Adrenal gland (tissue), 12 donors: ENCODE measurements around the gene ZMYM5. TPM values are rescaled to one million over a fixed set of nuclear protein-coding genes. Genes with fewer than 3 reads are reported as not detected.

Experiments used
- DNase-seq, 7 donors: peaks; one replicate each; pipeline ENCODE4 v3.0.0-alpha.2; 2019 to 2020
- H3K27ac ChIP-seq, 5 donors: fragments of 200-600 bp; sonication (generic) in 4 of 5; 1 replicate in 3 of 5; 2 replicates in 2 of 5; pipeline versions ENCODE4 v1.5.1 to v1.8.0; 2016 to 2020; ENCODE audit warnings: mild to moderate bottlenecking in 1 of 5
- H3K27me3 ChIP-seq: fragments of 200-600 bp; 2 replicates; pipeline ENCODE4 v1.8.0; 2021
- H3K36me3 ChIP-seq, 2 donors: fragments of 200-600 bp; replicated peaks in 1 of 2; 1 replicate in 1 of 2; 2 replicates in 1 of 2; pipeline versions ENCODE4 v1.5.1 to v1.8.0; 2018 to 2022
- H3K4me1 ChIP-seq, 2 donors: fragments of 200-600 bp; replicated peaks in 1 of 2; 1 replicate in 1 of 2; 2 replicates in 1 of 2; pipeline versions ENCODE4 v1.5.1 to v1.8.0; 2018 to 2021
- H3K4me3 ChIP-seq, 4 donors: fragments of 200-600 bp; sonication (generic) in 3 of 4; one replicate each; pipeline ENCODE4 v1.5.1; 2016 to 2018
- H3K9me3 ChIP-seq, 3 donors: fragments of 200-600 bp; sonication (generic) in 1 of 3; replicated peaks in 1 of 3; 1 replicate in 2 of 3; 2 replicates in 1 of 3; pipeline versions ENCODE4 v1.5.1 to v1.8.0; 2016 to 2021
- POLR2A ChIP-seq, 2 donors: fragments of 450-650 bp; IDR thresholded peaks; one replicate each; pipeline ENCODE4 v1.6.1; 2017; ENCODE audit warnings: antibody characterized with exemption in 2 of 2, mild to moderate bottlenecking in 2 of 2, moderate library complexity in 1 of 2
- WGBS, 4 donors: extraction: QIAGEN DNeasy Blood & Tissue Kit in 2 of 4; methylation state at CpG; one replicate each; pipeline versions ENCODE4 v1.1.5 to v1.1.7; 2013 to 2017; 5-methylcytosine and 5-hydroxymethylcytosine counted together
- intact Hi-C, 2 donors: fragments of 100-400 bp; cut with DNase I; formaldehyde crosslinking; loops; one replicate each; pipeline versions ENCODE4 v1.14.1 to v1.15.0; 2022 to 2023
- polyA plus RNA-seq, 3 donors: library from polyadenylated mRNA; stranded (reverse); fragments of 200-250 nt in 2 of 3; fragments of 350-450 nt in 1 of 3; fragmentation: Illumina TruSeq in 1 of 3; extraction: RNeasy Lipid Tissue Mini Kit (QIAGEN cat#74804) in 1 of 3; gene quantifications; one replicate each; pipeline ENCODE4 v1.2.3, GENCODE V29; 2013 to 2014
- total RNA-seq, 9 donors: library from RNA; depleted of rRNA in 4 of 9; stranded (reverse); fragments of >200 nt in 4 of 9; fragments of 120-200 nt in 1 of 9; fragmentation: NEBNext Ultra II Directional in 1 of 9; extraction: Animal tissue kit (Norgen Biotek cat#: 25700) in 1 of 9; gene quantifications; one replicate each; pipeline versions ENCODE4 v1.1.0 to v1.2.4, GENCODE V29; 2013 to 2023
- TF ChIP-seq, protein P1 (sequence below), 6 experiments: fragments of 450-650 bp in 4 of 6; fragments of 200-600 bp in 2 of 6; sonication (generic) in 1 of 6; IDR thresholded peaks; 1 replicate in 5 of 6; 2 replicates in 1 of 6; pipeline versions ENCODE4 v1.5.1 to v1.8.0; 2016 to 2021; ENCODE audit warnings: antibody characterized with exemption in 6 of 6, mild to moderate bottlenecking in 2 of 6, moderate library complexity in 1 of 6
- donor health status: healthy with polysubstance abuse.
- donor health status: Bipolar disorder and iron deficiency.
- donor health status: DM: yes; HTN: yes; CAD: no.
- donor health status: DM: no; HTN: no; CAD: no.
- donor health status: DM: no; HTN: no; CAD: no.
- donor health status: DM: yes; HTN: yes; CAD: no.

Gene ZMYM5
- total and polyA plus RNA-seq, 12 donors, result 6.9 to 24.7 (median 13.4) TPM

DNA sequence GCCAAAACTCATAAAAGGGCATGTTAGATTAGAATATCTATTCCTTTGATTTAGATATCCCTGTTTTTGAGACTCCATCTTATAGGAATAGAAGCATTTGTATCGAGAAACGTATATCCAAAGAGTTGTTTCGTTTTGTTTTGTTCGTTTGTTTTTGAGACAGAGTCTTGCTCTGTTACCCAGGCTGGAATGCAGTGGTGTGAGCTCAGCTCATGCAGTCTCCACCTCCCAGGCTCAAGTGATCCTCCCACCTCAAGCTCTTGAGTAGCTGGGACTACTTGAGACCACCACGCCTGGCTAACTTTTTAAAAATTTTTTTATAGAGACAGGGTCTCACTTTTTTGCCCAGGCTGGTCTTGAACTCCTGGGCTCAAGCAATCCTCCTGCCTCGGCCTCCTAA, 26.6 kb upstream of the ZMYM5 start:
- no peaks in the 10 kb centered on the region for H3K36me3 ChIP-seq
- intact Hi-C loops, result no loop called here
- H3K27ac ChIP-seq, result no peak overlapping the region
- no peaks in the 10 kb centered on the region for H3K9me3 ChIP-seq
- H3K27me3 ChIP-seq, result no peaks in the 10 kb centered on the region
- H3K4me3 ChIP-seq, result no peak overlapping the region
- TF ChIP-seq, protein P1, sequence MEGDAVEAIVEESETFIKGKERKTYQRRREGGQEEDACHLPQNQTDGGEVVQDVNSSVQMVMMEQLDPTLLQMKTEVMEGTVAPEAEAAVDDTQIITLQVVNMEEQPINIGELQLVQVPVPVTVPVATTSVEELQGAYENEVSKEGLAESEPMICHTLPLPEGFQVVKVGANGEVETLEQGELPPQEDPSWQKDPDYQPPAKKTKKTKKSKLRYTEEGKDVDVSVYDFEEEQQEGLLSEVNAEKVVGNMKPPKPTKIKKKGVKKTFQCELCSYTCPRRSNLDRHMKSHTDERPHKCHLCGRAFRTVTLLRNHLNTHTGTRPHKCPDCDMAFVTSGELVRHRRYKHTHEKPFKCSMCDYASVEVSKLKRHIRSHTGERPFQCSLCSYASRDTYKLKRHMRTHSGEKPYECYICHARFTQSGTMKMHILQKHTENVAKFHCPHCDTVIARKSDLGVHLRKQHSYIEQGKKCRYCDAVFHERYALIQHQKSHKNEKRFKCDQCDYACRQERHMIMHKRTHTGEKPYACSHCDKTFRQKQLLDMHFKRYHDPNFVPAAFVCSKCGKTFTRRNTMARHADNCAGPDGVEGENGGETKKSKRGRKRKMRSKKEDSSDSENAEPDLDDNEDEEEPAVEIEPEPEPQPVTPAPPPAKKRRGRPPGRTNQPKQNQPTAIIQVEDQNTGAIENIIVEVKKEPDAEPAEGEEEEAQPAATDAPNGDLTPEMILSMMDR (IDR thresholded peaks at IDR 0.05), result no peak
- no peak for TF ChIP-seq POLR2A (IDR thresholded peaks at IDR 0.05)
- no peaks in the 10 kb centered on the region for H3K4me1 ChIP-seq
- 77 to 81% (median 79%) methylated on average over 6 of the region's 6 CpGs for WGBS, 4 donors
- DNase-seq, result peak in 1 of 7 donors; percentile 3

DNA sequence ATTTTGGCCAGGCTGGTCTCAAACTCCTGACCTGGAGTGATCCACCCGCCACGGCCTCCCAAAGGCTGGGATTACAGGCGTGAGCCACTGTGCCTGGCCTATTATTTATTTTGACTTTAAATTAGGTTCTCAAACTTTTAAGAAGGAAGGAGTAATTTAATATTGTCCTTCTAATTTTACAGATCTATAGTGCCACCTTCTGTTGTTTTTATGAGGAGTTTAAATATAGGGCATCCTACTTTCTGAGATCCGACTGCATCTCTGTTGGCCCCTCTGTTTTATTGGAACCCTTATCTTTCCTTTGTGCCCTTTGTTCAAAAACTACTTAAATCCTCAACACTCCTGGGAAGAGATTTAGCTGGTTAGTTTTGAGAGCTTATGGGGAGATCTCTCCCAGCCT, 25.4 kb upstream of the ZMYM5 start:
- Histone ChIP-seq H3K4me1 (no peaks in the 10 kb centered on the region), H3K4me3 (no peak overlapping the region), H3K9me3 (no peaks in the 10 kb centered on the region), H3K36me3 (no peaks in the 10 kb centered on the region), H3K27ac (no peak overlapping the region), H3K27me3 (no peaks in the 10 kb centered on the region)
- DNase-seq, result no peak
- no peak for TF ChIP-seq POLR2A (IDR thresholded peaks at IDR 0.05)
- TF ChIP-seq, protein P1 (IDR thresholded peaks at IDR 0.05), result peak in 5 of 6 experiments; percentile 24 to 46 (median 37)
- 31 to 53% (median 38%) methylated on average over 4 of the region's 4 CpGs for WGBS, 4 donors
- intact Hi-C loops, result no loop called here

DNA sequence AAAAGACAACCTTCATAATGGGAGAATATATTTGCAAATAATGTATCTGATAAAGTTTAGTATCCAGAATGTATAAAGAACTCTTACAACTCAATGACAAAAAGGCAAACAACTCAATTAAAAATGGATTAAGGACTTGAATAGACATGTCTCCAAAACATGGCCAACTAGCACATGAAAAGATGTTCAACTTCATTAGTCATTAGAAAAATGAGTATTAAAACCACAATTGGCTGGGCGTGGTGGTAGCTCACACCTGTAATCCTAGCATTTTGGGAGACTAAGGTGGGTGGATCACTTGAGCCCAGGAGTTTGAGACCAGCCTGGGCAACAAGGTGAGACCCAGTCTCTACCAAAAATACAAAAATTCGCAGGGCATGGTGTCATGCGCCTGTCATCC, 18.8 kb upstream of the ZMYM5 start:
- intact Hi-C loops, result no loop called here
- 86 to 95% (median 90%) methylated on average over 3 of the region's 3 CpGs for whole genome bisulfite sequencing, 4 donors
- no peak overlapping the region for H3K4me3 ChIP-seq
- no peaks in the 10 kb centered on the region for H3K4me1 ChIP-seq
- no peaks in the 10 kb centered on the region for H3K27me3 ChIP-seq
- H3K36me3 ChIP-seq, result no peaks in the 10 kb centered on the region
- H3K9me3 ChIP-seq, result no peaks in the 10 kb centered on the region
- TF ChIP-seq POLR2A (IDR thresholded peaks at IDR 0.05), result no peak
- TF ChIP-seq, protein P1 (IDR thresholded peaks at IDR 0.05), result no peak
- H3K27ac ChIP-seq, result no peak overlapping the region
- no peak for DNase-seq

DNA sequence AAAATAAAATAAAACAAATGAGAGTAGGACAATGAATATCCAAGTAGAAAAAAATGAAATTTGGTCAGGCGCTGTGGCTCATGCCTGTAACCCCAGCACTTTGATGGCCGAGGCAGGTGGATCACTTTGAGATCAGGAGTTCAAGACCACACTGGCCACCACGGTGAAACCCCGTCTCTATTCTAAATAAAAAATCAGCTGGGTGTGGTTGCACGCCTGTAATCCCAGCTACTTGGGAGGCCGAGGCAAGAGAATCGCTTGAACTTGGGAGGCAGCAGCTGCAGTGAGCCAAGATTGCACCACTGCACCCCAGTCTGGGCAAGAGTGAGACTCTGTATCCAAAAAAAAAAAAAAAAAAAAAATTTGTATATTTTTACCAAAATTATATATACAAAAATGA, 18.2 kb upstream of the ZMYM5 start:
- no peak for DNase-seq
- Histone ChIP-seq H3K36me3 (no peaks in the 10 kb centered on the region), H3K27me3 (no peaks in the 10 kb centered on the region), H3K4me1 (no peaks in the 10 kb centered on the region), H3K9me3 (no peaks in the 10 kb centered on the region), H3K4me3 (no peak overlapping the region), H3K27ac (no peak overlapping the region)
- 81 to 95% (median 89%) methylated on average over 7 of the region's 7 CpGs for whole genome bisulfite sequencing, 4 donors
- intact Hi-C loops, result no loop called here
- TF ChIP-seq, protein P1 (IDR thresholded peaks at IDR 0.05), result no peak
- no peak for TF ChIP-seq POLR2A (IDR thresholded peaks at IDR 0.05)
